C4-2B (cell line): ENCODE results near the gene HPD.

ENCODE experiments used
- ZFX ChIP-seq: fragments of 450-650 bp; IDR thresholded peaks from 2 replicates; pipeline ENCODE4 v1.6.1; 2017
- TF ChIP-seq, protein P1 (sequence below): fragments of 450-650 bp; conservative IDR thresholded peaks from 2 replicates; pipeline ENCODE4 v1.5.1; 2017; ENCODE audit warnings: mild to moderate bottlenecking

DNA sequence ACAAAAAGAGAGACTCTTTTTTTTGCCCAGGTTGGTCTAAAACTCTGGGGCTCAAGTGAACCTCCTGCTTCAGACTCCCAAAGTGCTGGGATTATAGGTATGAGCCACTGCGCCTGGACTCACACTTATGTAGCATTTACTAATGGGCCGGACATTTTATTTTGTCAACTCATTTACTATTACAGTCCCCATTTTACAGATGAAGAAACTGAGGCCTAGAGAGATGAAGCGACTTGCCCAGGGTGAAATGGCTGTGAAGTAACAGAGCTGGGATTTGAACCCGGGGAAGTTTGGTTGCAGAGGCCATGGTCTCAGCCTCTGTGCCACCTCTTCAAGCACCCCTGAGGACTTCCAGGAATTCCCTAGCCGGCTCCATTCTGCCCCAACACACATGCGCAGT is 9.4 kb downstream of the HPD start:
- TF ChIP-seq, protein P1, sequence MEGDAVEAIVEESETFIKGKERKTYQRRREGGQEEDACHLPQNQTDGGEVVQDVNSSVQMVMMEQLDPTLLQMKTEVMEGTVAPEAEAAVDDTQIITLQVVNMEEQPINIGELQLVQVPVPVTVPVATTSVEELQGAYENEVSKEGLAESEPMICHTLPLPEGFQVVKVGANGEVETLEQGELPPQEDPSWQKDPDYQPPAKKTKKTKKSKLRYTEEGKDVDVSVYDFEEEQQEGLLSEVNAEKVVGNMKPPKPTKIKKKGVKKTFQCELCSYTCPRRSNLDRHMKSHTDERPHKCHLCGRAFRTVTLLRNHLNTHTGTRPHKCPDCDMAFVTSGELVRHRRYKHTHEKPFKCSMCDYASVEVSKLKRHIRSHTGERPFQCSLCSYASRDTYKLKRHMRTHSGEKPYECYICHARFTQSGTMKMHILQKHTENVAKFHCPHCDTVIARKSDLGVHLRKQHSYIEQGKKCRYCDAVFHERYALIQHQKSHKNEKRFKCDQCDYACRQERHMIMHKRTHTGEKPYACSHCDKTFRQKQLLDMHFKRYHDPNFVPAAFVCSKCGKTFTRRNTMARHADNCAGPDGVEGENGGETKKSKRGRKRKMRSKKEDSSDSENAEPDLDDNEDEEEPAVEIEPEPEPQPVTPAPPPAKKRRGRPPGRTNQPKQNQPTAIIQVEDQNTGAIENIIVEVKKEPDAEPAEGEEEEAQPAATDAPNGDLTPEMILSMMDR: no peak
- TF ChIP-seq ZFX: no peak
